Trophoblast cell (in vitro differentiated cells and primary cell): ENCODE results near the gene ARHGAP26.

Experiments used
- DNase-seq, 2 donors: peaks; one replicate each; pipeline ENCODE4 v3.0.0-alpha.2; 2016
- H2AFZ ChIP-seq: 2 replicates; pipeline ENCODE4 v1.6.1; 2013; ENCODE audit warnings: low read length, moderate library complexity, mild to moderate bottlenecking; ENCODE audit not compliant: insufficient read depth, poor library complexity
- H2AK5ac ChIP-seq: 2 replicates; pipeline ENCODE4 v1.6.1; 2013; ENCODE audit warnings: mild to moderate bottlenecking, low read length
- H2BK120ac ChIP-seq: 2 replicates; pipeline ENCODE4 v1.6.1; 2013; ENCODE audit warnings: low read length, mild to moderate bottlenecking, moderate library complexity; ENCODE audit not compliant: insufficient read depth, poor library complexity
- H2BK12ac ChIP-seq: 2 replicates; pipeline ENCODE4 v1.6.1; 2013; ENCODE audit warnings: mild to moderate bottlenecking, low read length, moderate library complexity
- H2BK5ac ChIP-seq: 2 replicates; pipeline ENCODE4 v1.6.1; 2013; ENCODE audit warnings: low read length, low read depth, moderate library complexity, mild to moderate bottlenecking; ENCODE audit not compliant: poor library complexity
- H3K14ac ChIP-seq: 2 replicates; pipeline ENCODE4 v1.6.1; 2013; ENCODE audit warnings: mild to moderate bottlenecking, low read length
- H3K18ac ChIP-seq: 2 replicates; pipeline ENCODE4 v1.6.1; 2013; ENCODE audit warnings: mild to moderate bottlenecking, low read length
- H3K23ac ChIP-seq: 2 replicates; pipeline ENCODE4 v1.6.1; 2013; ENCODE audit warnings: low read length
- H3K27ac ChIP-seq: 2 replicates; pipeline ENCODE4 v1.5.1; 2013; ENCODE audit warnings: low read depth, mild to moderate bottlenecking, inconsistent platforms, low read length, moderate library complexity
- H3K27me3 ChIP-seq: 2 replicates; pipeline ENCODE4 v1.6.1; 2013; ENCODE audit warnings: inconsistent platforms, mild to moderate bottlenecking, low read length, moderate library complexity; ENCODE audit not compliant: insufficient read depth
- H3K36me3 ChIP-seq, 2 experiments: 1 replicate in 1 of 2; 2 replicates in 1 of 2; pipeline ENCODE4 v1.6.1; 2013; ENCODE audit warnings: low read length in 2 of 2, mild to moderate bottlenecking in 2 of 2, moderate library complexity in 1 of 2; ENCODE audit not compliant: insufficient read depth in 2 of 2, control insufficient read depth in 1 of 2
- H3K4ac ChIP-seq: 2 replicates; pipeline ENCODE4 v1.6.1; 2013; ENCODE audit warnings: low read depth, mild to moderate bottlenecking, low read length, moderate library complexity
- H3K4me1 ChIP-seq, 2 experiments: 1 replicate in 1 of 2; 2 replicates in 1 of 2; pipeline ENCODE4 v1.6.1; 2013; ENCODE audit warnings: low read length in 2 of 2, mild to moderate bottlenecking in 2 of 2, moderate library complexity in 1 of 2; ENCODE audit not compliant: insufficient read depth in 2 of 2, control insufficient read depth in 1 of 2
- H3K4me2 ChIP-seq: 2 replicates; pipeline ENCODE4 v1.6.1; 2013; ENCODE audit warnings: inconsistent platforms, mild to moderate bottlenecking, low read length, moderate library complexity
- H3K4me3 ChIP-seq: 2 replicates; pipeline ENCODE4 v1.5.1; 2013; ENCODE audit warnings: mild to moderate bottlenecking, low read depth, low read length, inconsistent platforms
- H3K79me1 ChIP-seq: one replicate; pipeline ENCODE4 v1.6.1; 2013; ENCODE audit warnings: low read length
- H3K79me2 ChIP-seq: 2 replicates; pipeline ENCODE4 v1.6.1; 2013; ENCODE audit warnings: low read length, mild to moderate bottlenecking; ENCODE audit not compliant: control insufficient read depth, insufficient read depth, poor library complexity
- H3K9ac ChIP-seq: 2 replicates; pipeline ENCODE4 v1.6.1; 2013; ENCODE audit warnings: mild to moderate bottlenecking, low read length
- H3K9me3 ChIP-seq: 2 replicates; pipeline ENCODE4 v1.6.1; 2013; ENCODE audit warnings: low read depth, mild to moderate bottlenecking, control low read depth, inconsistent platforms, low read length; ENCODE audit not compliant: insufficient read depth
- H4K12ac ChIP-seq: 2 replicates; pipeline ENCODE4 v1.6.1; 2013; ENCODE audit warnings: low read depth, mild to moderate bottlenecking, low read length, moderate library complexity
- H4K8ac ChIP-seq: 2 replicates; pipeline ENCODE4 v1.6.1; 2013; ENCODE audit warnings: low read depth, mild to moderate bottlenecking, low read length, moderate library complexity
- H4K91ac ChIP-seq: one replicate; pipeline ENCODE4 v1.6.1; 2013; ENCODE audit warnings: low read depth, mild to moderate bottlenecking, low read length, moderate library complexity
- whole genome bisulfite sequencing: extraction: QIAGEN DNeasy Blood & Tissue Kit; methylation state at CpG from one replicate; pipeline ENCODE4 v1.1.7; 2013; ENCODE audit warnings: missing lambda C conversion rate; ENCODE audit not compliant: insufficient read length, insufficient coverage; ENCODE audit errors: extremely low coverage; 5-methylcytosine and 5-hydroxymethylcytosine counted together

ARHGAP26 gene

DNA sequence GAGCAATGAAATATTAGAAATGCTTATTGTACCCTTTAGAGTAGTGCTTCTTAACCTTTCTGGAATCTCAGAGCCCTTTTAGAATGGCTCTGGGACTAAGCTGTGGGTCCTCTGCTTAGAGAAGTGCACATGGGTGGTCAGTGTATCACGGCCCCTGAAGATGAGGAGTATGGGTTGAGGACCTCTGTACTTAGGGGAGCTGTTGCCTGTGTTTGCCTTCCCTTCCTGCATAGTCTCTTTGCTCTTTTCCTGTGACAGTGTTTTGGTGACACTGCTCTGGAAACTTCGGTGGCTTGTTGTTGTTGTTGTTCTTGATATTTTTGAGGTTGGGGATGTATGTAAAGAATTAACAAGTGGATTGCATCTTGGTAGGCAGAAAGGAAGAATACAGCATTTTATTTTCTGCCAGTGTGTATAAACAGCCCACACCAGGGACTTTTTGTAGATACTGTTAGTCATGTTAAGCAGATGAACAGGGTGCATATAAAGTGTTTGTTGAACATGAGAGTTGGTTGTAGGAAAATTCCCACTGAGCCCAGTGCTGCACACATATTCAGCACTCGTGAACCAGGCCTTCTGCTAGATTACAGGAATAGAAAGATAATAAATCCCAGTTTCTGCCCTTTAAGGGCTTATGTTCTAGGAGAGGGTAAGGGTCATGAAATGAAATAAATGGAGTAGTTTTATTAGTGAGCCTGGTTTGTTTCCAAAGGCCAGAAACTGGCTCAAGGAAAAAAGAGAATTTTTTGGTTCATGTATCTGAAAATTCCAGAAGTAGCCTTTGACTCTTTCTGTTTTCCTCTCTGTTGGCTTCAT is 199.7 kb downstream of the ARHGAP26 start:
- H3K36me3 ChIP-seq: no peaks in the 10 kb centered on the region
- H4K91ac ChIP-seq: no peak overlapping the region
- H3K4me2 ChIP-seq: no peak overlapping the region
- H2BK12ac ChIP-seq: no peak overlapping the region
- no peak overlapping the region for H4K12ac ChIP-seq
- H3K9ac ChIP-seq: no peak overlapping the region
- H3K4ac ChIP-seq: no peak overlapping the region
- no peak for DNase-seq
- no peak overlapping the region for H3K4me3 ChIP-seq
- H3K14ac ChIP-seq: no peak overlapping the region
- no peaks in the 10 kb centered on the region for H3K9me3 ChIP-seq
- WGBS: no CpG with 5 or more reads among the region's 3 CpGs
- H3K79me2 ChIP-seq: no peaks in the 10 kb centered on the region
- no peak overlapping the region for H2AFZ ChIP-seq
- H3K18ac ChIP-seq: no peak overlapping the region
- H3K27me3 ChIP-seq: no peaks in the 10 kb centered on the region
- no peaks in the 10 kb centered on the region for H3K79me1 ChIP-seq
- H2BK5ac ChIP-seq: no peak overlapping the region
- no peak overlapping the region for H4K8ac ChIP-seq
- no peaks in the 10 kb centered on the region for H3K4me1 ChIP-seq
- no peak overlapping the region for H2AK5ac ChIP-seq
- H2BK120ac ChIP-seq: no peak overlapping the region
- H3K23ac ChIP-seq: no peak overlapping the region
- no peak overlapping the region for H3K27ac ChIP-seq

DNA sequence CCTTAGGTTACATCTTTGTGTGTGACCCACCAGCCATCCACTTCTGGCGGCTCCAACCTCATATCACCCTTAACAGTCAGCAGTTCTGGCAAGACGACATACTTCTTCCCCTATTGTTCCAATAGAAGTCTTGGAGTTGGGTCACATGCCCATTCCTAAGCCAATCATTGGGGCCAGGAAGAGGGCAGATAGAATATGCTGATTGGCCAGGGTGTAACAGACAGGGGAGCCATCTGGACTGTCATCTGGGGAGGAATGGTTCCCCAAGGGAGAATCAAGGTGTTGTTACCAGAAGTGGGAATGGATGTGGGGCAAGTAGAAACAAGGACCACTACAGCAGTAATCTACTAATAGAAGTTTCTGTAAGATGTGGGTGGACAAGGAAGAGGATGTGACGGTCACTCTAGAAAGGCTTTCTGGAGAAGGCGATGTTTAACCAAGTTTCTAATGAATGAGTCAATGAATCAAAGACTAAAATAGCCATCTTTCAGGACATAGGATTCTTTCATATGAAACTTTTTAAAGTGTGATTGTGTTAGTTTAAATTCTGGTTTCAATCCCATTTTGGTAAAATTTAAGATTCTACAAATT is 200.4 kb downstream of the ARHGAP26 start:
- no peaks in the 10 kb centered on the region for H3K27me3 ChIP-seq
- H3K14ac ChIP-seq: no peak overlapping the region
- no peak overlapping the region for H2AFZ ChIP-seq
- no peak overlapping the region for H2BK5ac ChIP-seq
- H2AK5ac ChIP-seq: no peak overlapping the region
- no peaks in the 10 kb centered on the region for H3K36me3 ChIP-seq
- no peak overlapping the region for H3K4me3 ChIP-seq
- H4K91ac ChIP-seq: no peak overlapping the region
- no peak overlapping the region for H3K9ac ChIP-seq
- H3K79me1 ChIP-seq: no peaks in the 10 kb centered on the region
- DNase-seq: no peak
- H3K4me1 ChIP-seq: no peaks in the 10 kb centered on the region
- H3K79me2 ChIP-seq: no peaks in the 10 kb centered on the region
- H2BK12ac ChIP-seq: no peak overlapping the region
- H3K23ac ChIP-seq: no peak overlapping the region
- H3K4me2 ChIP-seq: no peak overlapping the region
- no CpG with 5 or more reads among the region's 4 CpGs for WGBS
- H2BK120ac ChIP-seq: no peak overlapping the region
- no peak overlapping the region for H3K18ac ChIP-seq
- no peak overlapping the region for H3K27ac ChIP-seq
- no peak overlapping the region for H4K8ac ChIP-seq
- H3K4ac ChIP-seq: no peak overlapping the region
- no peaks in the 10 kb centered on the region for H3K9me3 ChIP-seq
- H4K12ac ChIP-seq: no peak overlapping the region

DNA sequence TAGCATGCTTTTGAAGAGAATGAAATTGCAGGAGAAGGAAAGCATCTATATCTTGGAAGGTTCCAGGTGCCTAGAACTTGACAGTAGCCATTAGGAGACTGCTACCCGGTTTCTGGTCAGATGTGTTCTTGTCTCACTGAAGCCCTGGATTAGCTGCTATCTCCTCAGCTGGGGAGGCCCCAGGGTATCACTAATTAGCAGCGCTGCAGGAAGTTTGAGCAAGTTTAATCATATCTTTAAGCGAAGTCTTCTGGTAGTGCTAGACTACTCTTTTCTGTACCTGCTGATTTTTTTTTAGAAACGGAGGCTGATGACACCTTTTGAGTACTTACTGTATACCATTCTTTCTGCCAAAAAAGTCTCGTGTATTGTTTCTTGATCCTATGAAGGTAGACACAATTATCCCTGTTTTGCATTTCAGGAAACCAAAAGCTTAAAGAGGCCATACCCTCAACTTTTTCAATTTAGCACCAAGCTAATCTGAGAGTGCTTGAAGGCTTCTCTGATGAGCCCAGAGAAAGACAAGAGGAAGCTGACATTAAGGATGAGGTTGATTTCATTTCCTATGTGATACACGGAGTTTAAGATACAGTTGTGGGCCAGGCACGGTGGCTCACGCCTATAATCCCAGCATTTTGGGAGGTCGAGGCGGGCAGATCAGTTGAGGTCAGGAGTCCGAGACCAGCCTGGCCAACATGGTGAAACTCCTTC is 201.3 kb downstream of the ARHGAP26 start:
- H3K18ac ChIP-seq: no peak overlapping the region
- no peaks in the 10 kb centered on the region for H3K4me1 ChIP-seq
- H2AK5ac ChIP-seq: no peak overlapping the region
- H4K12ac ChIP-seq: no peak overlapping the region
- no peak overlapping the region for H4K91ac ChIP-seq
- H3K79me2 ChIP-seq: no peaks in the 10 kb centered on the region
- no peak overlapping the region for H3K4ac ChIP-seq
- no peaks in the 10 kb centered on the region for H3K36me3 ChIP-seq
- no peak overlapping the region for H3K4me3 ChIP-seq
- no peak overlapping the region for H2BK12ac ChIP-seq
- no peak overlapping the region for H2BK5ac ChIP-seq
- no peak overlapping the region for H3K23ac ChIP-seq
- H3K9me3 ChIP-seq: no peaks in the 10 kb centered on the region
- no peak for DNase-seq
- no peak overlapping the region for H4K8ac ChIP-seq
- H3K9ac ChIP-seq: no peak overlapping the region
- H3K27ac ChIP-seq: no peak overlapping the region
- no peaks in the 10 kb centered on the region for H3K27me3 ChIP-seq
- no CpG with 5 or more reads among the region's 11 CpGs for WGBS
- H2BK120ac ChIP-seq: no peak overlapping the region
- H3K4me2 ChIP-seq: no peak overlapping the region
- H2AFZ ChIP-seq: no peak overlapping the region
- H3K79me1 ChIP-seq: no peaks in the 10 kb centered on the region
- H3K14ac ChIP-seq: no peak overlapping the region

DNA sequence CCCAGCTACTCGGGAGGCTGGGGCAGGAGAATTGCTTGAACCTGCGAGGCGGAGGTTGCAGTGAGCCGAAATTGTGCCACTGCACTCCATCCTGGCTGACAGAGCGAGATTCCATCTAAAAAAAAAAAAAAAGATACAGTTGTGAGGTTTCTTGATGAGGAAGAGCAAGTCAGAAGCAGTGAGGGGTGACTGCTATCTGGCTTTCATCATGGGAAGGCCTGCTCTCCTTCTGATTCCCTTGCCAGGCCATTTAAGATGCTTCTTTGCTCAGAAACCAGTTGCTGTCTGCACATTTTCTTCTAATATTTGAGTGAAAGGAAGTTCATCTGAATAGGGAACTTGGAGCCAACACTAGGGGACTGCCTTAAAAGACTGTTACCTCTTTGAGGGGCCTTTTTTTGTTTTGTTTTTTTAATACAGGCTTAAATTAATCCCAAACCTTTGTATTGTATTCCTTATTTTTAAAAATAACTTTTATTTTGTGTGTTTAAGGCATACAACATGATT is 201.9 kb downstream of the ARHGAP26 start:
- no peak overlapping the region for H4K91ac ChIP-seq
- H3K4me3 ChIP-seq: no peak overlapping the region
- H3K79me2 ChIP-seq: no peaks in the 10 kb centered on the region
- H2AK5ac ChIP-seq: no peak overlapping the region
- H3K27me3 ChIP-seq: no peaks in the 10 kb centered on the region
- DNase-seq: no peak
- no peak overlapping the region for H2BK5ac ChIP-seq
- no peaks in the 10 kb centered on the region for H3K9me3 ChIP-seq
- H3K9ac ChIP-seq: no peak overlapping the region
- no peak overlapping the region for H3K18ac ChIP-seq
- no peak overlapping the region for H3K14ac ChIP-seq
- H2BK120ac ChIP-seq: no peak overlapping the region
- H3K23ac ChIP-seq: no peak overlapping the region
- no peaks in the 10 kb centered on the region for H3K79me1 ChIP-seq
- no peak overlapping the region for H3K4ac ChIP-seq
- H3K36me3 ChIP-seq: no peaks in the 10 kb centered on the region
- H2AFZ ChIP-seq: no peak overlapping the region
- H4K8ac ChIP-seq: no peak overlapping the region
- no peak overlapping the region for H2BK12ac ChIP-seq
- WGBS: no CpG with 5 or more reads among the region's 5 CpGs
- no peaks in the 10 kb centered on the region for H3K4me1 ChIP-seq
- no peak overlapping the region for H4K12ac ChIP-seq
- no peak overlapping the region for H3K4me2 ChIP-seq
- no peak overlapping the region for H3K27ac ChIP-seq
